GM12878 (cell line): ENCODE measurements around the gene BLOC1S3. TPM values are rescaled to one million over a fixed set of nuclear protein-coding genes. Genes with fewer than 3 reads are reported as not detected.

ENCODE experiments used
- ATF7 ChIP-seq: fragments of 450-650 bp; IDR thresholded peaks from 2 replicates; pipeline ENCODE4 v1.6.1; 2016; ENCODE audit warnings: low read depth, mild to moderate bottlenecking
- CBX5 ChIP-seq: sonication (generic); IDR thresholded peaks from 2 replicates; pipeline ENCODE4 v1.6.1; 2016; ENCODE audit warnings: low read depth, moderate library complexity, mild to moderate bottlenecking, inconsistent platforms
- E2F8 ChIP-seq: fragments of 450-650 bp; IDR thresholded peaks from 2 replicates; pipeline ENCODE4 v1.6.1; 2018; ENCODE audit warnings: mild to moderate bottlenecking, low read depth, moderate library complexity; ENCODE audit not compliant: partially characterized antibody
- ESRRA ChIP-seq: IDR thresholded peaks from 2 replicates; pipeline ENCODE4 v1.6.1; 2012; ENCODE audit warnings: mild to moderate bottlenecking, low read length, improper control_type of control experiment
- FOS ChIP-seq: IDR thresholded peaks from 3 replicates; pipeline ENCODE4 v1.6.1; 2011; ENCODE audit warnings: borderline replicate concordance; ENCODE audit not compliant: insufficient read length; ENCODE audit errors: extremely low read depth
- GABPA ChIP-seq: IDR thresholded peaks from 2 replicates; pipeline ENCODE4 v1.6.1; 2014; ENCODE audit warnings: antibody characterized with exemption, low read depth, mild to moderate bottlenecking, inconsistent platforms
- IKZF2 ChIP-seq, 2 experiments: fragments of 450-650 bp; IDR thresholded peaks; 2 replicates each; pipeline ENCODE4 v1.6.1; 2017; ENCODE audit warnings: mild to moderate bottlenecking in 2 of 2, moderate library complexity in 2 of 2
- KLF5 ChIP-seq: fragments of 450-650 bp; IDR thresholded peaks from 2 replicates; pipeline ENCODE4 v1.6.1; 2014; ENCODE audit warnings: mild to moderate bottlenecking; ENCODE audit not compliant: partially characterized antibody
- MXI1 ChIP-seq: fragments of 150-350 bp; IDR thresholded peaks from 2 replicates; pipeline ENCODE4 v1.6.1; 2011; ENCODE audit warnings: low read depth, mild to moderate bottlenecking, inconsistent platforms, low read length, improper control_type of control experiment
- MYC ChIP-seq: IDR thresholded peaks from 2 replicates; pipeline ENCODE4 v1.6.1; 2011; ENCODE audit warnings: mild to moderate bottlenecking, low read length, moderate library complexity, inconsistent platforms; ENCODE audit not compliant: insufficient read depth, insufficient replicate concordance, insufficient read length, severe bottlenecking
- NBN ChIP-seq: fragments of 450-650 bp; IDR thresholded peaks from 2 replicates; pipeline ENCODE4 v1.6.1; 2016
- NFXL1 ChIP-seq: fragments of 450-650 bp; IDR thresholded peaks from 2 replicates; pipeline ENCODE4 v1.6.1; 2017; ENCODE audit warnings: antibody characterized with exemption, mild to moderate bottlenecking, borderline replicate concordance
- NFYB ChIP-seq: IDR thresholded peaks from 2 replicates; pipeline ENCODE4 v1.6.1; 2011; ENCODE audit warnings: low read depth, mild to moderate bottlenecking, low read length, improper control_type of control experiment, moderate library complexity; ENCODE audit not compliant: insufficient read depth
- POLR2AphosphoS2 ChIP-seq: IDR thresholded peaks from 2 replicates; pipeline ENCODE4 v1.6.1; 2011; ENCODE audit warnings: low read depth, mild to moderate bottlenecking, low read length, improper control_type of control experiment, moderate library complexity
- SIX5 ChIP-seq: IDR thresholded peaks from 2 replicates; pipeline ENCODE4 v1.6.1; 2011; ENCODE audit warnings: mild to moderate bottlenecking, low read depth, low read length, moderate library complexity; ENCODE audit not compliant: severe bottlenecking
- SKIL ChIP-seq: fragments of 450-650 bp; IDR thresholded peaks from 2 replicates; pipeline ENCODE4 v1.6.1; 2017; ENCODE audit warnings: mild to moderate bottlenecking, low read depth, inconsistent platforms; ENCODE audit not compliant: poor library complexity, severe bottlenecking
- SMAD5 ChIP-seq: IDR thresholded peaks from 2 replicates; pipeline ENCODE4 v1.6.1; 2016; ENCODE audit warnings: antibody characterized with exemption, low read depth
- SMARCA5 ChIP-seq: fragments of 450-650 bp; IDR thresholded peaks from 2 replicates; pipeline ENCODE4 v1.6.1; 2017; ENCODE audit warnings: mild to moderate bottlenecking
- TCF12 ChIP-seq: IDR thresholded peaks from 2 replicates; pipeline ENCODE4 v1.6.1; 2011; ENCODE audit warnings: low read depth, mild to moderate bottlenecking, low read length
- TCF7 ChIP-seq: IDR thresholded peaks from 2 replicates; pipeline ENCODE4 v1.6.1; 2014; ENCODE audit warnings: antibody characterized with exemption, borderline replicate concordance
- YY1 ChIP-seq: IDR thresholded peaks from 2 replicates; pipeline ENCODE4 v1.6.1; 2011; ENCODE audit warnings: low read depth, mild to moderate bottlenecking, low read length
- ZNF622 ChIP-seq: fragments of 450-650 bp; IDR thresholded peaks from 2 replicates; pipeline ENCODE4 v1.6.1; 2017; ENCODE audit warnings: mild to moderate bottlenecking, inconsistent platforms
- ZZZ3 ChIP-seq: IDR thresholded peaks from 2 replicates; pipeline ENCODE4 v1.6.1; 2011; ENCODE audit warnings: low read depth; ENCODE audit not compliant: control insufficient read depth, insufficient read length
- polyA plus RNA-seq, 11 experiments: library from polyadenylated mRNA; depleted of rRNA in 4 of 11; unstranded in 6 of 11; stranded (reverse) in 5 of 11; fragments of >200 nt; fragmentation: Nextera tagmentation in 4 of 11; fragmentation: Illumina TruSeq in 1 of 11; extraction: Ambion mirVana in 4 of 11; extraction: Trizol in 1 of 11; gene quantifications; 1 replicate in 1 of 11; 2 replicates in 10 of 11; pipeline versions ENCODE4 v1.2.1 to v1.2.3, GENCODE V29; 2011 to 2016; ENCODE audit warnings: inconsistent platforms in 2 of 11, missing spikeins in 2 of 11, low read depth in 1 of 11
- total RNA-seq, 4 experiments: library from RNA; depleted of rRNA in 3 of 4; stranded (reverse); fragments of >200 nt in 3 of 4; fragmentation: Illumina TruSeq in 1 of 4; extraction: Trizol in 1 of 4; gene quantifications; 2 replicates each; pipeline versions ENCODE4 v1.2.1 to v1.2.3, GENCODE V29; 2013 to 2021

Gene BLOC1S3
- total and polyA plus RNA-seq, 10 of the 15 experiments (the other 5 are each of a cell fraction or from before 2014, with no cell fraction given), result 3.6 to 18.3 (median 10.4) TPM

- TF ChIP-seq SMARCA5, result 0 out of 2 replicates have a peak, but pooled peaks have one; percentile 50
- no peak for TF ChIP-seq ZNF622
- no peak for TF ChIP-seq POLR2AphosphoS2
- no peak for TF ChIP-seq E2F8
- TF ChIP-seq TCF7, result no peak
- TF ChIP-seq SIX5, result no peak
- no peak for TF ChIP-seq FOS
- TF ChIP-seq NFXL1, result no peak
- no peak for TF ChIP-seq SMAD5
- TF ChIP-seq YY1, result no peak
- TF ChIP-seq SKIL, result no peak
- TF ChIP-seq TCF12, result no peak
- no peak for TF ChIP-seq GABPA
- no peak for TF ChIP-seq KLF5
- no peak for TF ChIP-seq MXI1
- no peak for TF ChIP-seq CBX5
- TF ChIP-seq NBN, result no peak
- no peak for TF ChIP-seq ESRRA
- TF ChIP-seq ZZZ3, result no peak
- no peak for TF ChIP-seq ATF7
- no peak for TF ChIP-seq IKZF2 (IDR thresholded peaks at IDR 0.05)
- TF ChIP-seq MYC, result no peak
- no peak for TF ChIP-seq NFYB
Observed at GRCh38 chr19:45136507-45137178, 41.9 kb upstream of the BLOC1S3 start (continued).
